ENCODE data around the gene TMEM176B.

Gene TMEM176B

GRCh38 chr7:150799741-150800580 is at the start of gene TMEM176B:
Gene TMEM176B (minus strand): TSS chr7:150800364. CDS start chr7:150796569, 3,795 bp downstream.
- DNase-seq: no peak

GRCh38 chr7:150849204-150849775 is 49.1 kb upstream of the TMEM176B start:
- no peak for DNase-seq

GRCh38 chr7:150848561-150849115 is 48.5 kb upstream of the TMEM176B start:
- no peak for DNase-seq

GRCh38 chr7:150848111-150848510 is 47.9 kb upstream of the TMEM176B start:
- no peak for DNase-seq

GRCh38 chr7:150847536-150847935 is 47.4 kb upstream of the TMEM176B start:
- no peak for DNase-seq

- DNase-seq: no peak
Measured at GRCh38 chr7:150846291-150847115, 46.3 kb upstream of the TMEM176B start.

- DNase-seq: no peak
Measured at GRCh38 chr7:150845421-150845861, 45.3 kb upstream of the TMEM176B start.

- DNase-seq: no peak
Measured at GRCh38 chr7:150842716-150843115, 42.6 kb upstream of the TMEM176B start.

GRCh38 chr7:150842018-150842417 is 41.9 kb upstream of the TMEM176B start:
- no peak for DNase-seq

- no peak for DNase-seq
Measured at GRCh38 chr7:150838965-150839650, 38.9 kb upstream of the TMEM176B start.

- DNase-seq: no peak
Measured at GRCh38 chr7:150835702-150836280, 35.6 kb upstream of the TMEM176B start.

- DNase-seq: no peak
Measured at GRCh38 chr7:150835019-150835418, 34.9 kb upstream of the TMEM176B start.

GRCh38 chr7:150831851-150832250 is 31.7 kb upstream of the TMEM176B start:
- no peak for DNase-seq

- peak; percentile 90 for DNase-seq
Measured at GRCh38 chr7:150830937-150831336, 30.8 kb upstream of the TMEM176B start.

GRCh38 chr7:150829426-150829825 is 29.3 kb upstream of the TMEM176B start:
- no peak for DNase-seq

- no peak for DNase-seq
Measured at GRCh38 chr7:150828384-150828783, 28.2 kb upstream of the TMEM176B start.

GRCh38 chr7:150826061-150826849 is 26.1 kb upstream of the TMEM176B start:
- DNase-seq: no peak

- DNase-seq: no peak
Measured at GRCh38 chr7:150824379-150825177, 24.4 kb upstream of the TMEM176B start.

- DNase-seq: no peak
Measured at GRCh38 chr7:150823484-150824126, 23.4 kb upstream of the TMEM176B start.

- no peak for DNase-seq
Measured at GRCh38 chr7:150823043-150823442, 22.9 kb upstream of the TMEM176B start.
